Medulla oblongata (tissue), 1 donor: ENCODE measurements around the gene DPP6.

ENCODE experiments used
- DNase-seq: peaks from one replicate; pipeline ENCODE4 v3.0.0-alpha.2; 2015; ENCODE audit errors: extremely low spot score

The DPP6 gene

DNA sequence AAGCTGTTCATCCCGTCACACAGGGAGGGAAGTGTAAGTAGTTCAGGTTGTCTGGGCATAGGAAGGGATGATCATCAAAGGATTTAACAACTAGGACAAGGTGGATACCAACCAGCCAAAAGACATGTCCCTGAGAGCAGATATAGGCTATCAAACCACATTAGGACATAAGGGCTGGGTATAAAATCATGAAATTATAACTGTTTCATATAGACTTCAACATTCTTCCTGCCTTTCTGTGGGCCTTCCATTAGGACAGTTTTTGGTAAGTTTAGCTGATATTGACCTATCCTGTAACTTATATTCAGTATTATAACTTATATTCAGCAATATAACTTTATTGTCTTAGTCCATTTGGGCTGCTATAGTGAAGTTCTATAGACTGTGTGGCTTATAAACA lies 759.8 kb downstream of the DPP6 start:
- no peak for DNase-seq

DNA sequence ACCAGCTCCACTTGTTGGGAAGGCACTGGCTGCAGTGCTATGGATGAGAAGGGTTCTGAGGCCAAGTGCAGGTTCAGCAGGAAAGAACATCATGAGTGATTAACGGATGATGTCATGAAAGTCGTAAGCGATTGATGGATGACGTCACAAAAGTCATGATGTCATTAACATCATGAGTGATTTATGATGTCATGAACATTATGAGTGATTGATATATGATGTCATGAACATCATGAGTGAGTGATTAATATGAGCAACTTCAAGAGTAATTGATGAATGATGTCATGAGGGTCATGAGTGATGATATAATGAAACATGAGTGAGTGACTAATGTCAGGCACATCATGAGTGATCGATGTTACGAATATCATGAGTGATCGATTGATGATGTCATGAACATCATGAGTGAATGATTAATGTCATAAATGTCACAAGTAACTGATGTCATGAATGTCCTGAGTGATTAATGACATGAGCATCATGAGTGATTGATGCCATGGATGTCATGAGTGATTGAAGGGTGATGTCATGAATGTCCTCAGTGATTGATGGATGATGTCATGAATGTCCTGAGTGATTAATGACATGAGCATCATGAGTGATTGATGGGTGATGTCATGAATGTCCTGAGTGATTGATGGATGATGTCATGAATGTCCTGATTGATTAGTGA lies 765.2 kb downstream of the DPP6 start:
- DNase-seq, result no peak

GRCh38 chr7:154827007-154827406 lies 774.8 kb downstream of the DPP6 start:
- DNase-seq, result no peak

DNA sequence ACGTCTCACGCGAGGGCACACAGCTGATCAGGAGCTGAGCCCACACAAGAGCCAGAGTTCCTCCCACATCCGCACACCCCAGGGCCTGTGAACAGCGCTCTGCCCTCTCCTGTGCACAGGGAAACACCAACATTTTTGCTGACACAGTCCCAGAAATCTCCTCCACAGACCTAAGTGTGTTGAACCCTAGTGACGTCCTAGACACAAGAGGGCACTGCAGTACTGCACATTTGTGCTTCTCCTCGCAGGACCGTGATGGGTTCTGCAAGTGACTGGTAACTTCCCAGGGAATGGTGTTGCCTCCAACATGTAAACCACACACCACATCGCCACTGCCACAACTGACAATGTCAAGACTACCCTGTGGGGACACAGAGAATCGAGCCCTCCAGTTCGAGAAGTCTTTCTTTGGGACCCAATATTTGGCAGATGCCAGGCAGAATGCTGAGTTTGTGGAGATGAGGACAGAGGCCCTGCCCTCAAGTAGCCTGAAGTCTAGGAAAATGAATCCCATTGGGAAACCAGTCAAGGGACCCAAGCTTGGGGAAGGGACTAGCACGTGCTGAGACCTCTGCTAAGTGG lies 780.5 kb downstream of the DPP6 start:
- DNase-seq, result peak; percentile 57

- no peak for DNase-seq
Measured at GRCh38 chr7:154836021-154836448, 783.8 kb downstream of the DPP6 start.

GRCh38 chr7:154837087-154837486 lies 784.9 kb downstream of the DPP6 start:
- DNase-seq, result no peak

GRCh38 chr7:154837622-154838021 lies 785.4 kb downstream of the DPP6 start:
- DNase-seq, result no peak

GRCh38 chr7:154840086-154840485 lies 787.9 kb downstream of the DPP6 start:
- DNase-seq, result no peak

GRCh38 chr7:154841731-154842331 lies 789.6 kb downstream of the DPP6 start:
- peak; percentile 33 for DNase-seq

GRCh38 chr7:154842591-154842990 lies 790.4 kb downstream of the DPP6 start:
- DNase-seq, result no peak

DNA sequence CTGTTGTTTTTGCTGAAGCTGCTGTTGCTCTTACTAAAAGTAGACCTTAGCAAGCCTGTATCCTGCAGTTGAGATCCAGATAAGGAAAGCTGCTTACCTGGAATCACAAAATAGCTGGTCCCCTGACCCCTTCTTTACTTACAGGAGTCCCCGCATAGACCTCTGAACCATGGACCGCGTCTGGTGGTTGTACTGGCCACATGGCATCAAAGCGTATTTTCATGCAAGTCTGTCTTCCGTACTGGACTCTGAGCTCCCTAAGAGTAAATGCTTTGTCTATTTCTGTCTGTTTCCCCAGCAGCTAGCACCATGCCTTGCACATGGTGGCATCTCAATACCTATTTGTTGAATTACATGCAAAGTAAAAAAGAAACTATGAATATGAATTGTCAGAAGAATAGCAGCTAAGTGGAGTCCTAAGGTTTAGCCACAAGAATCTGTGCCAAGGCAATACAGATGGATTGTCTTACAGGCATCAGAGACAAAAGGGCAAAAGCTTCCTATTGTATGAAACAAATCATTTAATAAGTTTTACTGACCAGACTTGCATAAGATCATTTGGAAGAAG lies 791.6 kb downstream of the DPP6 start:
- no peak for DNase-seq

GRCh38 chr7:154844499-154844898 lies 792.3 kb downstream of the DPP6 start:
- no peak for DNase-seq

DNA sequence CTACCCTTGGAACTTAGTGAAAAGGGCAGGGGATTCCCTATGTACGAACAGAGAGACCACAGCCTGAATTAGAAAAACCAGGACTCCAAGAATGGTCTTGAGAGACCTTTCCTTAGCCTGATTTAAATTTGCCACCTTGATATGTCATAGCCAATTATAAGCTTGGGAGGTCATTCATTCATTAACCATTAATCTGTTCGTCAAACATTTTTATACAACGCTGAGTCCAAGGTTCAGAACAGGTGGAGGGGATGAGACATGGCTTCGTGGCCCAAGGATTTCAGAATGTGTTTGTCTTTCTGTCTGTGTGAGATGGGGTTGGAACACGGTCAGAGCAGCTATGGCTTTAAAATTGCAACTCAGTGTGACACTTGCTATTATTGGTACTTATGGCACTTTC lies 792.8 kb downstream of the DPP6 start:
- no peak for DNase-seq

- no peak for DNase-seq
Measured at GRCh38 chr7:154848464-154848863, 796.3 kb downstream of the DPP6 start.

DNA sequence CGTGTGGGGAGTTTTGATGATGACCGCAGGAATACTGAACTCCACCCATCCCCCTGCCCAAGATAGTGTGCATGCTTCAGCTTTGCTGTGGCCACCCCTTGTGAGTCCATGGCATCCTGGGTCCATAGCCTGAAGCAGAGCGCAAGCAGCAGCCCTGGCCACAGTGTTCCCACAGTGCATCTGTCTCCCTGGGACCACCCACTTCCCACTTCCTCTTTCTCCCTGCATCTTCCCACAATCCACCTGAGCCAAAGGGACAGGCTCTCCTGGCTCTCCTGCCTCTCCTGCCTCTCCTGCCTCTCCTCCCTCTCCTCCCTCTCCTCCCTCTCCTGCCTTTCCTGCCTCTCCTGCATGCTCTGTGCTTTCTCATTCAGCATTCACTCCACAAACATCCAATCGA lies 800.0 kb downstream of the DPP6 start:
- no peak for DNase-seq

DNA sequence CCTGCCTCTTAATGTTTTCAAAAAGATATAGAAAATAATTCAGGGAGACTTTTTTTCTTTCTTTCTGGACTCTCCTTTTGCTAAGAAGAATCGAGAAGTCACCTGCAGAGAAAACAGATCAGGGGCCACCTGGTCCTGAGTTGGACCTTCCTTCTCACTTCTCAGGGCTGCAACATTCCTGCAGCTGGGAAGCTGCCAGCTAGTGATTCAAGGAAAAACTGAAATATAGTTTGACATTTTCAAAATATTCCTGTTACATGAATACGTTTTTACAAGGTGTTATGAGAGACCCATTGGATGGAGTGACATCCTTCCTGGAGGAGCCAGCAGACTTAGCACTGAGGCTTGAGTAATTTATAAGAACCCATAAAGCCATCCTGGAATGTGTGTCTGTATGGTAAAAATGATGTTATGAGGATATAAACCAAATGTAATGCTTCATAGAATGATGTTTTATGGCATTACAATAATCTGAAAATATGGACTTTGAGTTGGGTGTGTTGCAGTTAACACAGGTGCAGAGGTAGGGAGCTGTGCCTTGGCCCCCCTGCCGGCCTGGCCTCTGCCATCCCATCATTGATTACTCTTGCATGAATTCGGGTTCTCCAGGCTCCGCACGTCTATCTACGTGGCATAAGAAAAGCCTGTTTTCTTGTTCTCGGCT lies 801.0 kb downstream of the DPP6 start:
- DNase-seq, result no peak

GRCh38 chr7:154853727-154854095 lies 801.5 kb downstream of the DPP6 start:
- DNase-seq, result no peak

GRCh38 chr7:154854836-154855235 lies 802.6 kb downstream of the DPP6 start:
- no peak for DNase-seq

- DNase-seq, result no peak
Measured at GRCh38 chr7:154855366-154855765, 803.2 kb downstream of the DPP6 start.

DNA sequence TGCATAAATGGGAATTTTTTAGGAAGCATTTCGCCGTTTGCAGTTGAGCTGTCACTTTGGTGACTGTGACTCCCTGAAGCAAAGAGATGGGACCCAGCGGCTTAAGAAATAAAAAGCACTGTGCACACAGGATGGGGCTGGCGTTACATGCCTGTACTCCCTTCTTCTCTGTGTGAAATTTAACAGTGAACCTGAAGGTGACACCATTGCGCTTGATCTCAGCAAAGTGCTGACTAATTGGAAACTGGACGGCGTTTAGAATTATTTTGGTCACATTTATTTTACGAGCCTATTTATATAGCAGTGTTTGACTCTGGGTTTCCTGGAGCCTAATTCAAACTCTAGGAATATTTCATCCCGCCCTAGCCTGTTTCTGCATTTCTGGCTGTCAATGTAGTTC lies 804.5 kb downstream of the DPP6 start:
- no peak for DNase-seq

DNA sequence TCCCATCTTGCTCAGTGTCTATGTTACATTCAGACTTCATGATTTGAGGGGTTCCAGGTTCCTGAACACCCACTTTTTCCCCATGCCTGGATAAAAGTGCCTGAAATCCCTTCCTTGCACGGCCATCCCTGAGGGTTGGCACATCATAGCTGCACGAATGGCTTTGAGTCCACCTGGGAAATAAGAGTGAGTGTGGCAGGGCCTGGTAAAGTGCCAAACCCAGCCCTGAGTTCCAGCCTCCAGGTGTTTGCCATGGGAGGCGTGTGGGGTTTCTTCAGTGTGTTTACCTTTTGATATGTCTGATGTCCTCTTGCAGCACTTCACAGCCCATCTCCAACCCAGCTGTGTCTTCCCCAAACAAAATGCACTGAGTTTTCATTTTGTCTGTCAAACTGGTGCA lies 805.0 kb downstream of the DPP6 start:
- no peak for DNase-seq
